HT-29 (cell line): ENCODE measurements around the gene ASCC3. TPM values are rescaled to one million over a fixed set of nuclear protein-coding genes. Genes with fewer than 3 reads are reported as not detected.

Source experiments
- DNase-seq: peaks from one replicate; pipeline ENCODE4 v3.0.0-alpha.2; 2015; ENCODE audit warnings: low spot score
- total RNA-seq: library from RNA; depleted of rRNA; stranded (reverse); fragments of >200 nt; shearing (Covaris generic); gene quantifications from 2 replicates; pipeline ENCODE4 v1.2.3, GENCODE V29; 2014

ASCC3 gene
- total RNA-seq, 1 experiment from 2014 or later: 19.0 TPM

DNA sequence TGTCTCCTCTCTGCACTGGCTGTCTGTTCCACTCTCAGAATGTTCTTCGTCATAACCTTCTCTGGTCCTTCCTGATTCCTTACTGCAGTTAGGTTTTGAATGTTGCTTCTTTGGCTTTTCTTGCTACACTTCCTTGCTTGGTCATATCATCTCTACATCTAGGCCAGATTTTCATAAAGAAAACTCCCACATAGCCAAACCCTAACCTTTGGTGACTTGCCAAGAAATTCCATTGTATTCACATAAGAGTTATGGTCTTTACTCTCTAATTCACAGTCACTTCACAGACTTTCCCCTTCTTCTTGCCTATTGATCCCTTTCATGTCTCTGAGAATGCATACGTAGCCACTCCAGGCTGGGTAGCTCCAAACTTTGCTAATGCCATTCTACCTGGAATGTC lies 374.5 kb downstream of the ASCC3 start:
- no peak for DNase-seq

DNA sequence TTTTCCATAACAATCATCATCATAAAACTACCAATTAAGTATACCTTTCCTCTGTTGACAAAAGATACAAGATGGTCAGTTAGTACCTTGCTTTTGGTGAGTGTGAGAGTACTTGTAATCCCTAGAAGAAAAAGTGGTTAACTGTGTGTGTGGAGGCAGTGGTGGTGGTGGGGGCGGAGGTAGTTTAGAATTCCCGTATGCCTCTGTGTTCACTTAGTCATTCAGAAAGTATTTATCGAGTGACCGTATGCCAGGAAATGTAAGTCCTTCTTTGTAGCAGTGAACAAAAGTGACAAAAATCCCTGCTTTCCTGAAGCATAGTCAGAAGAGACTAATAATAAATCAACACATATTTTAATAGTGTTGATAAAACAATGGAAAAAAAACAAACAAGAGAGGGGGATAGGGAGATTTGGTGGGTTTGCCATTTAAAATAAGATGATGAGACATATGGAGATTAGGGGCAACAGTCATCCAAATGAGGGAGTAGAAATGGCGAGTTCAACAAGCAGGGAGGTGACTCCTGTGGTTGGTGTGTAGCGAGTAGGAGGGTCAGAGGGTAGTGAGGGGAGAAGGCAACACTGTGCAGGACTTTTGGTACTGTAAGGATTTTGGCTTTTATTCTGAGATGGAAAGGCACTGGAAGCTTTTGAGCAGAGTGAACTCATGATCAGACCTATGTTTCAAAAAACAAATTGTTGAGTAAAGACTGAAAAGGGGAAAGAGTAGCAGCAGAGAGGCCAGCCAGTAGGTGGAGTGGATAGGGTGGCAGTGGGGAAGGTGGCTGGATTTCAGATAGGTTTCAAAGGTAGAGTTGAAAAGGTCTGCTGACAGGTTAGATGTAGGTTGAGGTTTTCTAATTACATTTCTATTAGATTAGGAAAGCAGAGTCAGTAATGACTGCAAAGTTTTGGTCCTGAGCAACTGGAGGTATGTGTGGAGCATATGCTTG lies 376.1 kb downstream of the ASCC3 start:
- DNase-seq: no peak

GRCh38 chr6:100503043-100503705 lies 378.0 kb downstream of the ASCC3 start:
- DNase-seq: no peak

DNA sequence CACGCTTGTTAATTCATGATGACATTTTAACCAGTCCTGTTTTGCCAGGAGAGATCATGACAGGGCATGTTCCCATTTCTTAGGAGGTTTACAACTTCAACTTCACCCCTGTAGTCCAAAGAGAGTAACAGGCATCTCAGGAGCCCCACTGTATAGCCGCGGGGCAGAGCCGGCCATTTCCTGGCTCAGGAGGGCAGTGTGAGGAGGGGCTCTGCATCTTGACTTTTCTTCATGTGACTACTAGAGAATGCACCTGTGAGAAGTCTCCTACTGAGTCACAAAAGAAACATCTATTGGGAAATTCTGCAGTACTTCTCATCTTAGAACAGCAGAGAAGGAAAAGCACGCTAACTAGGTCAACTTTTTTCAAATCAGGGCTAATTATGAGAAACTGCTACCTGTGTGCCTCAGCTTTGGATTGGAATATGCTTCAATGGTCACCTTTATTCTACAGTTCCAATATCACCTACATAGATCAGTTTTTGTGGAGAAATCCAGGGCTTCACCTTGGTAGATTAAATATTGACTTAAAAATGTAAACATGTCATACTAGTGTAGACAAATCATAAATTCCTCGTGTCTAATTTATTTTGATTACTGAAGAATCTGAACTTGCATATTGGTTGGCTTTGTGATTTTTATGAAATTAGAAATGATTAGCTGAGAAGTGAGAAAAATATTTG lies 387.8 kb downstream of the ASCC3 start:
- peak; percentile 8 for DNase-seq

- DNase-seq: no peak
Measured at GRCh38 chr6:100491952-100492670, 389.0 kb downstream of the ASCC3 start.

DNA sequence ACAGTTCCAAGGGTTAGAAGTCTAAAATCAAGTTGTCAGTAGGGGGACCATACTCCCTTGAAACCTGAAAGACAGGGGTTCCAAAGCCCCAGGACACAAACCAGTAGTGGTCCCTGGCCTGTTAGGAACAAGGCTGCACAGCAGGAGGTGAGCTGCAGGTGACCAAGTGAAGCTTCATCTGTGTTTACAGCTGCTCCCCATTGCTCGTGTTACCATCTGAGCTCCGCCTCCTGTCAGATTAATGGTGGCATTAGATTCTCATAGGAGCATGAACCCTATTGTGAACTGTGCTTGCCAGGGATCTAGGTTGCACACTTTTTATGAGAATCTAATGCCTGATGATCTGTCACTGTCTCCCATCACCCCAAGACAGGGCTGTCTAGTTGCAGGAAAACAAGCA lies 391.1 kb downstream of the ASCC3 start:
- DNase-seq: no peak

GRCh38 chr6:100488244-100488643 lies 392.9 kb downstream of the ASCC3 start:
- DNase-seq: no peak

- DNase-seq: no peak
Measured at GRCh38 chr6:100487638-100488037, 393.5 kb downstream of the ASCC3 start.

DNA sequence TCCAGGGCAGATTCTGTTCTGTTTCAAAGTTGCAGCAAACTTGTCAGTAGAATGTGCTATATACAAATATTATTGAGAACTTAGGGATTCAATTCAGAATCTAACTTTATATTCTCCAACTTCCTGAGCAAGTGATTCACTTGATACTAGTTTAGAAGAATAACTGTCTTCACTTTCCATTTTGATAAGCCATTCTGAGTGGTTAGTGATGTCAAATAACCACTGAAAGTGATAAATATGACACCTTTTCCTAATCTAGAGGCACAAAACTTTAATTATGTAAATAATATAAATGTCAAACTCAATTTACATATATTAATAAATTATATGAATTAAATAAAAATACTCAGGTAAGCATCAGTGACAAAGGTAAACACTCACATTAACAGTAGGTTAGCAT lies 395.9 kb downstream of the ASCC3 start:
- no peak for DNase-seq

GRCh38 chr6:100484474-100484873 lies 396.7 kb downstream of the ASCC3 start:
- DNase-seq: no peak

DNA sequence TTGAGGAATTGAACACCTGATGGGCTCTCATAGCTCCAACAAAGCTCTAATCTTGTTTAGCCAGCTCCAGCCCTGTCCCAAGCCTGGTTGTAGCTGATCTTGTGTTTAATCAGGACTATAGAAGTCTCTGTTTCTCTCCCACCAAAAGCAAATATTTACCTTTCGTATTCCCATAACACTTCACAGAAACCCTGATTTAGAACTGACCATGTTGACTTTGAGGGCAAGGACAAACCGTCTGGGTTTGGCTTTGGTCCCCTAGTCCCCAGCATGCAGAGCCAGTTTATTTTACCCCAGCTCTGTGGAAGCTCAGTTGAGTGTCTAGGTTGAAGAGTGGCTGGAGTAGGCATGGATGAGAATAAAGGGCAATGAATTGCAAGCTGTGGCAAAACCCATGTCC lies 398.4 kb downstream of the ASCC3 start:
- peak; percentile 26 for DNase-seq

GRCh38 chr6:100479179-100480035 lies 401.7 kb downstream of the ASCC3 start:
- peak; percentile 65 for DNase-seq

- DNase-seq: no peak
Measured at GRCh38 chr6:100475554-100476320, 405.4 kb downstream of the ASCC3 start.

DNA sequence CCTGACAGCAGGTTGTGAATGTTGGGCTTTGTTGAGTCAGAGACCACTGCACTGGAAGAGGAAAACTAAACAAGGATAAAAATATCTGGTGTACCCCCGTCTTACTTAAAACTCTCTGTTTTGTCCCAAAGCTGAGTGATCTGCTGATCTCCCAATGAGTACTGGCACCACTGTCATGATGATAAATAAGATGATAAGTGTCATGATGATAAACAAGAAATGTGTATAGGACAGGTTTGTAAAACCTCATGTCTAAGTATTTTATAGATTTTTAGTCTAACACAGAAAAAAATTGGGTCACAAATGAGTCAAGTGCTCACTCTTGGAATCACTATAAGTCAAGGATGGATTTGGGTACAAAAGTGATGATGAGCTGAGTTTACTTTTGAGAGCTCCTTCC lies 407.9 kb downstream of the ASCC3 start:
- no peak for DNase-seq

DNA sequence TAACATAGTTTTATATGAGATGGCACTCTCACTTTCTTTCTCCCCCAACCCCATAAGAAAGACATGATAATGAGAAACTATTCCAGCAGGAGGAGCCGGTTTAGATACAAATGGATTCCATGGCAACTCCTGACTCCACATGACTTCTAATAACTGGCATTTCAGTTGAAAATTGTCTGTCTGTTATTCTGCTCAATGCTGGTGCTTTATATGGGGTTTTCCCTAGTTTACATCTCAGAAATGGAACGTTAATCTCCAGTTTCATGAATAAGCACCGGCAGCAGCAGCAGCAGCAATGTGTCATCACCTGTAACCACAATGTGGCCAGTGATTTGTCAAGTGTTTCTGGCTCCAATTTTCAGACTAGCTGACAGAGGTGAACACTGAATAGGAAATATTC lies 408.5 kb downstream of the ASCC3 start:
- DNase-seq: no peak

- no peak for DNase-seq
Measured at GRCh38 chr6:100470422-100471120, 410.6 kb downstream of the ASCC3 start.

DNA sequence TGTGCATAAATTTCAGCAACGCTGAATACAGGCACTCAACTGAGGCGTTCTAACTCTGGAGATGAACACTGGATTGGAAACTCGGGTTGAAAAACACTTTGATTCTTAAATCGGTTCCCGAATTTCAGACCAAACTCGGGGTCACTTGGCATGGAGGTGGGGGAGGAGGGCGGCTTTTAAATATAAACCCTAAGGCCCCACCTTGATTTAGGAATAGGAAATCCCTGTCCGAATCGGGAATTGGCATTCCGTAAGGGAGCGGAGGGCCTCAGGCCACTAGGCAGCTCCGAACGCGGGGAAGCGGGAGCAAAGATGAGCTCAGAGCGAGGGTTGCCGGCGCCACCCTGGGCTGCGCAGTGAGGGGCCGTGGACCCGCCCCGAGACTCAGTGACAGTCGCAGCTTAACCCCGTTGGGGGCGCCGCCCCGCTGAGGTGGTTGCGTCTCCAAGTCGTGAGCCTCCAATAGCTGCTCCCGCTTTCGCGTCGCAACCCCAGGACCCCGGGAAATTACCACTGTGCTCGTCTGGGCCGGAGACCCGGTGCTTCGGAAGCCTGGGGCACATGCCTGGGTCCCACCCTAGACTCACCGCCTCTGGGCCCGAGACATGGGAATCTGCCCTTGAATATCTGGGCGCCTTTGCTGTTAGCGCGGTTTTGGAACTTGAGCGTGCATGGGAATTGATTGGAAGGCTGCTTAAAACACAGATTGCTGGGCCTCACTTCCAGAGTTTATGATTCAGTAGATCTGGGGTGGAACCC lies 411.8 kb downstream of the ASCC3 start:
- no peak for DNase-seq

DNA sequence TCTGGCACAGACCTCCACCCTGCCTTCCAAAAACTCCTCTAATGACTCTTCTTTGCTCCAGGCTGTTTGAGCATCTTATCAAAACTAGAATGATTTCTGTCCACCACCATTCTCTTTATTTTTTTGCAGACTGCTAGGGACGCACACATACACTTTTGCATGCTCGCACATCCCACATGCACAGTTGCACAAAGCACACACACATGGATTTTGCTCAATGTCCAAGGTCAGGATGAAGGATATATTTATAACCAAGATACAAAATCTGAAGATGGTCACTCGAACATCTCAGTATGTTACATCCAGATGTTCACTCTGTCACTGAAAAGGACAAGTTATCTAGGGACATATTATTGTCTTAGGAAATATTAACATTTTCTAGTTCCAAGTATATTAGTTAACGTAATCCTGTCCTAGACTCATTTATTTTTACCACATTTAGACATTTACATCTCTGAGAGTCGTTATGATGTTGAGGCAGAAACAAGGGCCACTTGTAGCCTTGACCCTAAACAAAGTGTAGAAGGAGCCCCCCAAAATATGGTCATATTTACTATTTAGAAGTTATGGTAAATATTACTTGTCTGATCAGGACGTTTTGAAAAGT lies 413.0 kb downstream of the ASCC3 start:
- DNase-seq: no peak
